DND-41 (cell line): ENCODE results near the gene EXOC4.

ENCODE experiments used
- ATAC-seq: fragments of 200-7000 bp; cut with Tn5 transposase; 3 replicates; pipeline ENCODE4 v1.9.1; 2021; ENCODE audit warnings: low read depth; ENCODE audit not compliant: insufficient read depth
- DNase-seq: peaks from one replicate; pipeline ENCODE4 v3.0.0-alpha.2; 2020
- H2AFZ ChIP-seq: 2 replicates; pipeline ENCODE4 v1.6.0; 2012; ENCODE audit warnings: low read depth, low read length
- H3K27ac ChIP-seq: 2 replicates; pipeline ENCODE4 v1.5.1; 2012; ENCODE audit warnings: low read length, inconsistent platforms
- H3K27me3 ChIP-seq: fragments of 200-600 bp; sonication (generic); 2 replicates; pipeline ENCODE4 v1.6.0; 2012; ENCODE audit warnings: low read length, mild to moderate bottlenecking, inconsistent platforms; ENCODE audit not compliant: insufficient read depth, poor library complexity
- H3K36me3 ChIP-seq: 2 replicates; pipeline ENCODE4 v1.5.1; 2012; ENCODE audit warnings: low read length, inconsistent platforms; ENCODE audit not compliant: insufficient read depth
- H3K4me1 ChIP-seq: 2 replicates; pipeline ENCODE4 v1.5.1; 2012; ENCODE audit warnings: mild to moderate bottlenecking, low read length; ENCODE audit not compliant: insufficient read depth
- H3K4me2 ChIP-seq: 2 replicates; pipeline ENCODE4 v1.6.0; 2012; ENCODE audit warnings: mild to moderate bottlenecking, moderate library complexity, low read length, inconsistent platforms; ENCODE audit not compliant: insufficient read depth
- H3K4me3 ChIP-seq, 2 experiments: fragments of 200-600 bp in 1 of 2; shearing (Covaris generic) in 1 of 2; 2 replicates each; pipeline ENCODE4 v1.5.1; 2012 to 2016; ENCODE audit warnings: inconsistent platforms in 2 of 2, low read length in 2 of 2, mild to moderate bottlenecking in 2 of 2, low read depth in 1 of 2, moderate library complexity in 1 of 2
- H3K79me2 ChIP-seq: 2 replicates; pipeline ENCODE4 v1.6.0; 2012; ENCODE audit warnings: low read length, inconsistent platforms; ENCODE audit not compliant: insufficient read depth
- H3K9ac ChIP-seq: 2 replicates; pipeline ENCODE4 v1.6.0; 2012; ENCODE audit warnings: low read depth, mild to moderate bottlenecking, inconsistent platforms, low read length, moderate library complexity
- H3K9me3 ChIP-seq: 2 replicates; pipeline ENCODE4 v1.5.1; 2012; ENCODE audit warnings: low read length, moderate library complexity, mild to moderate bottlenecking, inconsistent platforms; ENCODE audit not compliant: insufficient read depth, severe bottlenecking
- H4K20me1 ChIP-seq: 2 replicates; pipeline ENCODE4 v1.6.0; 2012; ENCODE audit warnings: low read length; ENCODE audit not compliant: insufficient read depth
- CTCF ChIP-seq: IDR thresholded peaks from 2 replicates; pipeline ENCODE4 v1.5.1; 2012; ENCODE audit warnings: borderline replicate concordance, low read length, moderate library complexity, mild to moderate bottlenecking; ENCODE audit not compliant: poor library complexity, severe bottlenecking; ENCODE audit errors: extremely low read depth
- EZH2 ChIP-seq: IDR thresholded peaks from 3 replicates; pipeline ENCODE4 v1.6.1; 2012; ENCODE audit warnings: borderline replicate concordance, low read depth, mild to moderate bottlenecking, moderate library complexity, low read length, inconsistent platforms; ENCODE audit not compliant: severe bottlenecking

Gene EXOC4

GRCh38 chr7:133294234-133294633, 41.4 kb downstream of the EXOC4 start:
- no peaks in the 10 kb centered on the region for H3K9me3 ChIP-seq
- DNase-seq = no peak
- no peak overlapping the region for H3K9ac ChIP-seq
- no peaks in the 10 kb centered on the region for H3K4me1 ChIP-seq
- H3K4me2 ChIP-seq = no peak overlapping the region
- H2AFZ ChIP-seq = no peak overlapping the region
- no peak overlapping the region for H3K4me3 ChIP-seq
- no peaks in the 10 kb centered on the region for H4K20me1 ChIP-seq
- peaks cover 7% of the 10 kb centered on the region; the same call in 1 of the 2 replicates for H3K79me2 ChIP-seq
- H3K27ac ChIP-seq = no peak overlapping the region
- ATAC-seq = no peak
- TF ChIP-seq EZH2 (no peak), CTCF (no peak)
- H3K36me3 ChIP-seq = peaks cover 44% of the 10 kb centered on the region; the same call in 1 of the 2 replicates
- H3K27me3 ChIP-seq = no peaks in the 10 kb centered on the region

- no peak for ATAC-seq
- peaks cover 9% of the 10 kb centered on the region; the same call in 1 of the 2 replicates for H3K79me2 ChIP-seq
- H4K20me1 ChIP-seq = no peaks in the 10 kb centered on the region
- H3K9me3 ChIP-seq = no peaks in the 10 kb centered on the region
- H3K36me3 ChIP-seq = peaks cover 31% of the 10 kb centered on the region; the same call in 1 of the 2 replicates
- TF ChIP-seq CTCF (no peak), EZH2 (no peak)
- no peaks in the 10 kb centered on the region for H3K4me1 ChIP-seq
- H3K4me3 ChIP-seq = no peak overlapping the region
- no peak overlapping the region for H3K9ac ChIP-seq
- H2AFZ ChIP-seq = no peak overlapping the region
- no peak overlapping the region for H3K4me2 ChIP-seq
- no peaks in the 10 kb centered on the region for H3K27me3 ChIP-seq
- H3K27ac ChIP-seq = no peak overlapping the region
- no peak for DNase-seq
These were observed 42.6 kb downstream of the EXOC4 start for GRCh38 chr7:133295484-133295883.

- no peaks in the 10 kb centered on the region for H3K4me1 ChIP-seq
- TF ChIP-seq EZH2 = no peak
- no peak for TF ChIP-seq CTCF
- no peak for DNase-seq
- peaks cover 9% of the 10 kb centered on the region; the same call in 1 of the 2 replicates for H3K79me2 ChIP-seq
- no peak overlapping the region for H3K4me2 ChIP-seq
- peaks cover 17% of the 10 kb centered on the region; the same call in 1 of the 2 replicates for H3K36me3 ChIP-seq
- H3K27ac ChIP-seq = no peak overlapping the region
- no peak overlapping the region for H3K9ac ChIP-seq
- H3K4me3 ChIP-seq = no peak overlapping the region
- no peaks in the 10 kb centered on the region for H3K9me3 ChIP-seq
- H4K20me1 ChIP-seq = no peaks in the 10 kb centered on the region
- H2AFZ ChIP-seq = no peak overlapping the region
- no peaks in the 10 kb centered on the region for H3K27me3 ChIP-seq
- no peak for ATAC-seq
These were observed 44.2 kb downstream of the EXOC4 start for GRCh38 chr7:133297093-133297492.
